Liver (tissue), 9 donors: ENCODE results near the gene SEC14L5. TPM values are rescaled to one million over a fixed set of nuclear protein-coding genes. Genes with fewer than 3 reads are reported as not detected.

Experiments used
- DNase-seq: peaks from one replicate; pipeline ENCODE4 v3.0.0-alpha.2; 2017; ENCODE audit warnings: low spot score
- H3K27ac ChIP-seq, 2 donors: one replicate each; pipeline ENCODE4 v1.7.0; 2013; ENCODE audit warnings: inconsistent platforms in 2 of 2, low read length in 2 of 2, control low read depth in 1 of 2, low read depth in 1 of 2, mild to moderate bottlenecking in 1 of 2
- H3K27me3 ChIP-seq, 4 donors: one replicate each; pipeline versions ENCODE4 v1.6.1 to v1.7.0; 2013; ENCODE audit warnings: low read length in 3 of 4, inconsistent platforms in 1 of 4, mild to moderate bottlenecking in 1 of 4, moderate library complexity in 1 of 4; ENCODE audit not compliant: control insufficient read depth in 4 of 4, insufficient read depth in 4 of 4
- H3K36me3 ChIP-seq, 4 donors: one replicate each; pipeline versions ENCODE4 v1.6.1 to v1.7.0; 2013; ENCODE audit warnings: low read length in 3 of 4, mild to moderate bottlenecking in 3 of 4, low read depth in 1 of 4, moderate library complexity in 1 of 4; ENCODE audit not compliant: control insufficient read depth in 4 of 4, insufficient read depth in 3 of 4
- H3K4me1 ChIP-seq, 4 donors: one replicate each; pipeline versions ENCODE4 v1.6.1 to v1.7.0; 2013; ENCODE audit warnings: low read length in 3 of 4, mild to moderate bottlenecking in 3 of 4, moderate library complexity in 1 of 4; ENCODE audit not compliant: control insufficient read depth in 4 of 4, insufficient read depth in 4 of 4
- H3K4me3 ChIP-seq, 3 donors: one replicate each; pipeline versions ENCODE4 v1.6.1 to v1.7.0; 2013; ENCODE audit warnings: low read length in 3 of 3, control low read depth in 1 of 3, low read depth in 1 of 3, mild to moderate bottlenecking in 1 of 3
- H3K9ac ChIP-seq, 2 donors: one replicate each; pipeline ENCODE4 v1.7.0; 2013; ENCODE audit warnings: low read length in 2 of 2, mild to moderate bottlenecking in 2 of 2, moderate library complexity in 2 of 2, control low read depth in 1 of 2, low read depth in 1 of 2
- H3K9me3 ChIP-seq, 4 donors: one replicate each; pipeline versions ENCODE4 v1.6.1 to v1.7.0; 2013; ENCODE audit warnings: low read length in 3 of 4; ENCODE audit not compliant: control insufficient read depth in 4 of 4
- ATF3 ChIP-seq: IDR thresholded peaks from 2 replicates; pipeline ENCODE4 v1.6.1; 2016; ENCODE audit warnings: antibody characterized with exemption
- CTCF ChIP-seq: fragments of 150-350 bp; IDR thresholded peaks from 2 replicates; pipeline ENCODE4 v1.5.1; 2017; ENCODE audit warnings: improper control_type of control experiment, low read depth, low read length; ENCODE audit not compliant: missing input control
- EGR1 ChIP-seq, 2 donors: IDR thresholded peaks; 2 replicates each; pipeline ENCODE4 v1.6.1; 2016 to 2018; ENCODE audit warnings: antibody characterized with exemption in 2 of 2, low read depth in 2 of 2
- FOXA1 ChIP-seq: IDR thresholded peaks from 2 replicates; pipeline ENCODE4 v1.6.1; 2016; ENCODE audit warnings: antibody characterized with exemption
- FOXA2 ChIP-seq: IDR thresholded peaks from 2 replicates; pipeline ENCODE4 v1.6.1; 2016; ENCODE audit warnings: antibody characterized with exemption
- GABPA ChIP-seq, 2 donors: IDR thresholded peaks in 1 of 2; conservative IDR thresholded peaks in 1 of 2; 2 replicates each; pipeline ENCODE4 v1.6.1; 2016; ENCODE audit warnings: antibody characterized with exemption in 2 of 2, mild to moderate bottlenecking in 1 of 2, moderate library complexity in 1 of 2
- HNF4A ChIP-seq, 2 donors: conservative IDR thresholded peaks; 2 replicates each; pipeline ENCODE4 v1.6.1; 2016; ENCODE audit warnings: antibody characterized with exemption in 2 of 2, mild to moderate bottlenecking in 2 of 2
- HNF4G ChIP-seq: IDR thresholded peaks from 2 replicates; pipeline ENCODE4 v1.6.1; 2016; ENCODE audit warnings: antibody characterized with exemption
- JUND ChIP-seq, 2 donors: IDR thresholded peaks; 2 replicates each; pipeline ENCODE4 v1.6.1; 2016; ENCODE audit warnings: antibody characterized with exemption in 2 of 2
- MAX ChIP-seq: IDR thresholded peaks from 2 replicates; pipeline ENCODE4 v1.6.1; 2016; ENCODE audit warnings: antibody characterized with exemption
- NR2F2 ChIP-seq: IDR thresholded peaks from 2 replicates; pipeline ENCODE4 v1.6.1; 2016; ENCODE audit warnings: antibody characterized with exemption
- RAD21 ChIP-seq, 2 donors: IDR thresholded peaks; 2 replicates each; pipeline ENCODE4 v1.6.1; 2016; ENCODE audit warnings: antibody characterized with exemption in 2 of 2, mild to moderate bottlenecking in 2 of 2
- RXRA ChIP-seq, 2 donors: IDR thresholded peaks; 2 replicates each; pipeline ENCODE4 v1.6.1; 2017 to 2018; ENCODE audit warnings: antibody characterized with exemption in 2 of 2, mild to moderate bottlenecking in 1 of 2
- SP1 ChIP-seq: IDR thresholded peaks from 2 replicates; pipeline ENCODE4 v1.6.1; 2018; ENCODE audit warnings: antibody characterized with exemption, mild to moderate bottlenecking
- TAF1 ChIP-seq: conservative IDR thresholded peaks from 2 replicates; pipeline ENCODE4 v1.6.1; 2016; ENCODE audit warnings: antibody characterized with exemption, mild to moderate bottlenecking
- YY1 ChIP-seq: IDR thresholded peaks from 2 replicates; pipeline ENCODE4 v1.6.1; 2016; ENCODE audit warnings: antibody characterized with exemption, mild to moderate bottlenecking
- WGBS: extraction: QIAGEN DNeasy Blood & Tissue Kit; methylation state at CpG from one replicate; pipeline ENCODE4 v1.1.7; 2013; 5-methylcytosine and 5-hydroxymethylcytosine counted together
- polyA plus RNA-seq, 2 donors: library from polyadenylated mRNA; stranded (reverse) in 1 of 2; unstranded in 1 of 2; fragments of 200-250 nt in 1 of 2; fragments of >200 nt in 1 of 2; fragmentation: Nextera tagmentation in 1 of 2; extraction: Ambion mirVana in 1 of 2; gene quantifications; one replicate each; pipeline versions ENCODE4 v1.2.1 to v1.2.3, GENCODE V29; 2013 to 2015
- total RNA-seq, 2 donors: library from RNA; depleted of rRNA; stranded (reverse); fragments of >200 nt; gene quantifications; one replicate each; pipeline ENCODE4 v1.2.3, GENCODE V29; 2014
- TF ChIP-seq, protein P1 (sequence below): IDR thresholded peaks from 2 replicates; pipeline ENCODE4 v1.6.1; 2016; ENCODE audit warnings: antibody characterized with exemption
- TF ChIP-seq, protein P2 (sequence below): IDR thresholded peaks from 2 replicates; pipeline ENCODE4 v1.6.1; 2016; ENCODE audit warnings: antibody characterized with exemption, mild to moderate bottlenecking
- donor health status: healthy.
- donor health status: healthy.
- donor health status: healthy.
- donor health status: healthy.
- donor health status: healthy.

The SEC14L5 gene
- total and polyA plus RNA-seq, 4 donors = 0.03 to 0.65 (median 0.12) TPM

- Histone ChIP-seq H3K9me3 (no peaks in the 10 kb centered on the region), H3K4me1 (no peaks in the 10 kb centered on the region), H3K4me3 (no peak overlapping the region), H3K27me3 (no peaks in the 10 kb centered on the region), H3K27ac (no peak overlapping the region), H3K9ac (no peak overlapping the region), H3K36me3 (no peaks in the 10 kb centered on the region)
- WGBS = 74% methylated on average over 8 of the region's 8 CpGs
- no peak for DNase-seq
- no peak for TF ChIP-seq JUND (IDR thresholded peaks at IDR 0.05)
- TF ChIP-seq, protein P1, sequence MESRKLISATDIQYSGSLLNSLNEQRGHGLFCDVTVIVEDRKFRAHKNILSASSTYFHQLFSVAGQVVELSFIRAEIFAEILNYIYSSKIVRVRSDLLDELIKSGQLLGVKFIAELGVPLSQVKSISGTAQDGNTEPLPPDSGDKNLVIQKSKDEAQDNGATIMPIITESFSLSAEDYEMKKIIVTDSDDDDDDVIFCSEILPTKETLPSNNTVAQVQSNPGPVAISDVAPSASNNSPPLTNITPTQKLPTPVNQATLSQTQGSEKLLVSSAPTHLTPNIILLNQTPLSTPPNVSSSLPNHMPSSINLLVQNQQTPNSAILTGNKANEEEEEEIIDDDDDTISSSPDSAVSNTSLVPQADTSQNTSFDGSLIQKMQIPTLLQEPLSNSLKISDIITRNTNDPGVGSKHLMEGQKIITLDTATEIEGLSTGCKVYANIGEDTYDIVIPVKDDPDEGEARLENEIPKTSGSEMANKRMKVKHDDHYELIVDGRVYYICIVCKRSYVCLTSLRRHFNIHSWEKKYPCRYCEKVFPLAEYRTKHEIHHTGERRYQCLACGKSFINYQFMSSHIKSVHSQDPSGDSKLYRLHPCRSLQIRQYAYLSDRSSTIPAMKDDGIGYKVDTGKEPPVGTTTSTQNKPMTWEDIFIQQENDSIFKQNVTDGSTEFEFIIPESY = no peak
- TF ChIP-seq RXRA (IDR thresholded peaks at IDR 0.05) = no peak
- TF ChIP-seq RAD21 (IDR thresholded peaks at IDR 0.05) = no peak
- TF ChIP-seq NR2F2 = no peak
- TF ChIP-seq ATF3 = no peak
- TF ChIP-seq YY1 = no peak
- TF ChIP-seq, protein P2, sequence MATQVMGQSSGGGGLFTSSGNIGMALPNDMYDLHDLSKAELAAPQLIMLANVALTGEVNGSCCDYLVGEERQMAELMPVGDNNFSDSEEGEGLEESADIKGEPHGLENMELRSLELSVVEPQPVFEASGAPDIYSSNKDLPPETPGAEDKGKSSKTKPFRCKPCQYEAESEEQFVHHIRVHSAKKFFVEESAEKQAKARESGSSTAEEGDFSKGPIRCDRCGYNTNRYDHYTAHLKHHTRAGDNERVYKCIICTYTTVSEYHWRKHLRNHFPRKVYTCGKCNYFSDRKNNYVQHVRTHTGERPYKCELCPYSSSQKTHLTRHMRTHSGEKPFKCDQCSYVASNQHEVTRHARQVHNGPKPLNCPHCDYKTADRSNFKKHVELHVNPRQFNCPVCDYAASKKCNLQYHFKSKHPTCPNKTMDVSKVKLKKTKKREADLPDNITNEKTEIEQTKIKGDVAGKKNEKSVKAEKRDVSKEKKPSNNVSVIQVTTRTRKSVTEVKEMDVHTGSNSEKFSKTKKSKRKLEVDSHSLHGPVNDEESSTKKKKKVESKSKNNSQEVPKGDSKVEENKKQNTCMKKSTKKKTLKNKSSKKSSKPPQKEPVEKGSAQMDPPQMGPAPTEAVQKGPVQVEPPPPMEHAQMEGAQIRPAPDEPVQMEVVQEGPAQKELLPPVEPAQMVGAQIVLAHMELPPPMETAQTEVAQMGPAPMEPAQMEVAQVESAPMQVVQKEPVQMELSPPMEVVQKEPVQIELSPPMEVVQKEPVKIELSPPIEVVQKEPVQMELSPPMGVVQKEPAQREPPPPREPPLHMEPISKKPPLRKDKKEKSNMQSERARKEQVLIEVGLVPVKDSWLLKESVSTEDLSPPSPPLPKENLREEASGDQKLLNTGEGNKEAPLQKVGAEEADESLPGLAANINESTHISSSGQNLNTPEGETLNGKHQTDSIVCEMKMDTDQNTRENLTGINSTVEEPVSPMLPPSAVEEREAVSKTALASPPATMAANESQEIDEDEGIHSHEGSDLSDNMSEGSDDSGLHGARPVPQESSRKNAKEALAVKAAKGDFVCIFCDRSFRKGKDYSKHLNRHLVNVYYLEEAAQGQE = no peak
- no peak for TF ChIP-seq SP1
These were observed 107.2 kb downstream of the SEC14L5 start for GRCh38 chr16:5065326-5065725.

DNA sequence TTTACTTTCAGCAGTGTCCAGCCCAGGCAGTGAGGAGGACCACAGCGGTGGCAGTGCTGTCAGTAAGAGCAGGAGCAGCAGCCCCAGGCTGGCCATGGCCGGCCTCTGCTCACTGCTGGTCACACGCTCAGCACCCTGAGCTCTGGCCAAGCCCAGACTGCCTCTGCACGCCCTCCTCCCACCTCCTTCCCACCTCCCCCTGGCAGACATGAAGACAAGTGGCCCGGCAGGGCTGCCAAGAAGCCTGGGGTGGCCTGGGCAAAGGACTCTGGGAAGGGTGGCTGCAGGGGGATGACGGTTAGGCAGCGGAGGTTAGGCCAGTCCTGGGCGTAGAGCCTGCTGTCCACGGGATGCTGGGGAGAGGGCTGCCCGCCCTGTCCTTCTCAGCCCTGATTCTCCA lies 107.7 kb downstream of the SEC14L5 start, which contains the start of gene C16orf89:
C16orf89 (minus strand) TSS at position 144 of the 400 bp plus-strand sequence; CDS start at position 96, 48 bp downstream.
- Histone ChIP-seq H3K36me3 (no peaks in the 10 kb centered on the region), H3K9me3 (no peaks in the 10 kb centered on the region), H3K9ac (no peak within 1 kb of the TSS), H3K27ac (no peak within 1 kb of the TSS), H3K4me3 (no peak within 1 kb of the TSS), H3K27me3 (no peaks in the 10 kb centered on the region), H3K4me1 (no peaks in the 10 kb centered on the region)
- DNase-seq = no peak
- TF ChIP-seq RAD21 (IDR thresholded peaks at IDR 0.05) (no peak), HNF4A (conservative IDR thresholded peaks at IDR 0.05) (no peak), YY1 (no peak), MAX (no peak), TAF1 (no peak), EGR1 (IDR thresholded peaks at IDR 0.05; ENCODE audit: low read depth in 2 of 2) (no peak), JUND (IDR thresholded peaks at IDR 0.05) (no peak), SP1 (no peak), RXRA (IDR thresholded peaks at IDR 0.05) (no peak), FOXA2 (no peak), HNF4G (no peak), GABPA (IDR thresholded peaks at IDR 0.05 in 1 of 2, conservative IDR thresholded peaks at IDR 0.05 in 1 of 2) (no peak), NR2F2 (no peak), ATF3 (no peak), CTCF (no peak), FOXA1 (no peak)
- TF ChIP-seq, protein P1 = no peak
- TF ChIP-seq, protein P2 = no peak
- WGBS = 81% methylated on average over 10 of the region's 10 CpGs
